GM12878 (cell line): ENCODE measurements around the gene CRYL1.

Experiments
- GABPA ChIP-seq: IDR thresholded peaks from 2 replicates; pipeline ENCODE4 v1.6.1; 2014; ENCODE audit warnings: antibody characterized with exemption, low read depth, mild to moderate bottlenecking, inconsistent platforms
- JUNB ChIP-seq: IDR thresholded peaks from 2 replicates; pipeline ENCODE4 v1.6.1; 2016; ENCODE audit warnings: antibody characterized with exemption, mild to moderate bottlenecking
- KAT2A ChIP-seq: conservative IDR thresholded peaks from 2 replicates; pipeline ENCODE4 v1.6.1; 2011; ENCODE audit warnings: low read depth, low read length; ENCODE audit not compliant: control insufficient read depth
- POLR2A ChIP-seq: IDR thresholded peaks from 2 replicates; pipeline ENCODE4 v1.6.1; 2011; ENCODE audit warnings: low read depth, mild to moderate bottlenecking, low read length
- RCOR1 ChIP-seq: conservative IDR thresholded peaks from 2 replicates; pipeline ENCODE4 v1.6.1; 2012; ENCODE audit warnings: low read depth, low read length, improper control_type of control experiment
- SIN3A ChIP-seq: IDR thresholded peaks from 2 replicates; pipeline ENCODE4 v1.6.1; 2012; ENCODE audit warnings: low read depth, low read length, improper control_type of control experiment
- STAT1 ChIP-seq: fragments of 450-650 bp; conservative IDR thresholded peaks from 2 replicates; pipeline ENCODE4 v1.6.1; 2014; ENCODE audit warnings: antibody characterized with exemption, mild to moderate bottlenecking
- TCF7 ChIP-seq: IDR thresholded peaks from 2 replicates; pipeline ENCODE4 v1.6.1; 2014; ENCODE audit warnings: antibody characterized with exemption, borderline replicate concordance
- ZZZ3 ChIP-seq: IDR thresholded peaks from 2 replicates; pipeline ENCODE4 v1.6.1; 2011; ENCODE audit warnings: low read depth; ENCODE audit not compliant: control insufficient read depth, insufficient read length
- TF ChIP-seq, protein P1 (sequence below): IDR thresholded peaks from 2 replicates; pipeline ENCODE4 v1.6.1; 2012; ENCODE audit warnings: mild to moderate bottlenecking, low read depth, low read length
- TF ChIP-seq, protein P2 (sequence below): IDR thresholded peaks from 2 replicates; pipeline ENCODE4 v1.6.1; 2011; ENCODE audit warnings: mild to moderate bottlenecking, low read depth, low read length, moderate library complexity; ENCODE audit not compliant: insufficient replicate concordance
- TF ChIP-seq, protein P3 (sequence below): fragments of 450-650 bp; IDR thresholded peaks from 2 replicates; pipeline ENCODE4 v1.6.1; 2018; ENCODE audit warnings: mild to moderate bottlenecking, low read depth, moderate library complexity; ENCODE audit not compliant: partially characterized antibody
- TF ChIP-seq, protein P4 (sequence below), 3 experiments: IDR thresholded peaks in 2 of 3; conservative IDR thresholded peaks in 1 of 3; 2 replicates each; pipeline ENCODE4 v1.5.1; 2011; ENCODE audit warnings: low read depth in 3 of 3, low read length in 3 of 3, mild to moderate bottlenecking in 3 of 3, control low read depth in 2 of 3, moderate library complexity in 2 of 3, inconsistent platforms in 1 of 3, mixed read lengths in 1 of 3; ENCODE audit not compliant: control insufficient read depth in 2 of 3, insufficient read depth in 1 of 3; ENCODE audit errors: extremely low read depth in 1 of 3
- TF ChIP-seq, protein P5 (sequence below): IDR thresholded peaks from 2 replicates; pipeline ENCODE4 v1.6.1; 2011; ENCODE audit warnings: low read depth, mild to moderate bottlenecking, low read length, moderate library complexity, borderline replicate concordance; ENCODE audit errors: extremely low read depth

DNA sequence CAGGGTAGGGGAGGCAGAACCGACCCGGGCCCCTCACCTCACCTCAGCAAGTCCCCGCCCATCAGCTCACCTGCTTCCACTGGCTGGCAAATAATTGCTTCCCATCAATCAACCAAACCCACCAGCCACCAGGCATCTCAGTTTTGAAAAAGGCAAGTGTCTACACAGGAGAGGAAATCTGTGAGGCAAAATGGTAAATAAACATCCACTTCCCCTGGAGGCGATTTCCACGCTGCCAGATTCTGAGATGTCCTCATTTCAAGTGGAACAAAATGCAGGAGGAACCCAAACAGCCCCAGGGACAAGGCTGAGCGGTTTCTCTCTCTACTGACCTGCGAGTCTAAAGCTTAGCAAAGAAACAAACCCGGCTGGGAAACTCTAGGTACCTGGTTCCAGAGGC is 117.5 kb downstream of the CRYL1 start:
- TF ChIP-seq ZZZ3 (no peak), KAT2A (no peak), SIN3A (no peak), POLR2A (no peak), RCOR1 (no peak), TCF7 (no peak), STAT1 (no peak), JUNB (no peak), GABPA (no peak)
- TF ChIP-seq, protein P1, sequence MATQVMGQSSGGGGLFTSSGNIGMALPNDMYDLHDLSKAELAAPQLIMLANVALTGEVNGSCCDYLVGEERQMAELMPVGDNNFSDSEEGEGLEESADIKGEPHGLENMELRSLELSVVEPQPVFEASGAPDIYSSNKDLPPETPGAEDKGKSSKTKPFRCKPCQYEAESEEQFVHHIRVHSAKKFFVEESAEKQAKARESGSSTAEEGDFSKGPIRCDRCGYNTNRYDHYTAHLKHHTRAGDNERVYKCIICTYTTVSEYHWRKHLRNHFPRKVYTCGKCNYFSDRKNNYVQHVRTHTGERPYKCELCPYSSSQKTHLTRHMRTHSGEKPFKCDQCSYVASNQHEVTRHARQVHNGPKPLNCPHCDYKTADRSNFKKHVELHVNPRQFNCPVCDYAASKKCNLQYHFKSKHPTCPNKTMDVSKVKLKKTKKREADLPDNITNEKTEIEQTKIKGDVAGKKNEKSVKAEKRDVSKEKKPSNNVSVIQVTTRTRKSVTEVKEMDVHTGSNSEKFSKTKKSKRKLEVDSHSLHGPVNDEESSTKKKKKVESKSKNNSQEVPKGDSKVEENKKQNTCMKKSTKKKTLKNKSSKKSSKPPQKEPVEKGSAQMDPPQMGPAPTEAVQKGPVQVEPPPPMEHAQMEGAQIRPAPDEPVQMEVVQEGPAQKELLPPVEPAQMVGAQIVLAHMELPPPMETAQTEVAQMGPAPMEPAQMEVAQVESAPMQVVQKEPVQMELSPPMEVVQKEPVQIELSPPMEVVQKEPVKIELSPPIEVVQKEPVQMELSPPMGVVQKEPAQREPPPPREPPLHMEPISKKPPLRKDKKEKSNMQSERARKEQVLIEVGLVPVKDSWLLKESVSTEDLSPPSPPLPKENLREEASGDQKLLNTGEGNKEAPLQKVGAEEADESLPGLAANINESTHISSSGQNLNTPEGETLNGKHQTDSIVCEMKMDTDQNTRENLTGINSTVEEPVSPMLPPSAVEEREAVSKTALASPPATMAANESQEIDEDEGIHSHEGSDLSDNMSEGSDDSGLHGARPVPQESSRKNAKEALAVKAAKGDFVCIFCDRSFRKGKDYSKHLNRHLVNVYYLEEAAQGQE, result no peak
- TF ChIP-seq, protein P2, sequence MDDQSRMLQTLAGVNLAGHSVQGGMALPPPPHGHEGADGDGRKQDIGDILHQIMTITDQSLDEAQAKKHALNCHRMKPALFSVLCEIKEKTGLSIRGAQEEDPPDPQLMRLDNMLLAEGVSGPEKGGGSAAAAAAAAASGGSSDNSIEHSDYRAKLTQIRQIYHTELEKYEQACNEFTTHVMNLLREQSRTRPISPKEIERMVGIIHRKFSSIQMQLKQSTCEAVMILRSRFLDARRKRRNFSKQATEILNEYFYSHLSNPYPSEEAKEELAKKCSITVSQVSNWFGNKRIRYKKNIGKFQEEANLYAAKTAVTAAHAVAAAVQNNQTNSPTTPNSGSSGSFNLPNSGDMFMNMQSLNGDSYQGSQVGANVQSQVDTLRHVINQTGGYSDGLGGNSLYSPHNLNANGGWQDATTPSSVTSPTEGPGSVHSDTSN, result no peak
- TF ChIP-seq, protein P3, sequence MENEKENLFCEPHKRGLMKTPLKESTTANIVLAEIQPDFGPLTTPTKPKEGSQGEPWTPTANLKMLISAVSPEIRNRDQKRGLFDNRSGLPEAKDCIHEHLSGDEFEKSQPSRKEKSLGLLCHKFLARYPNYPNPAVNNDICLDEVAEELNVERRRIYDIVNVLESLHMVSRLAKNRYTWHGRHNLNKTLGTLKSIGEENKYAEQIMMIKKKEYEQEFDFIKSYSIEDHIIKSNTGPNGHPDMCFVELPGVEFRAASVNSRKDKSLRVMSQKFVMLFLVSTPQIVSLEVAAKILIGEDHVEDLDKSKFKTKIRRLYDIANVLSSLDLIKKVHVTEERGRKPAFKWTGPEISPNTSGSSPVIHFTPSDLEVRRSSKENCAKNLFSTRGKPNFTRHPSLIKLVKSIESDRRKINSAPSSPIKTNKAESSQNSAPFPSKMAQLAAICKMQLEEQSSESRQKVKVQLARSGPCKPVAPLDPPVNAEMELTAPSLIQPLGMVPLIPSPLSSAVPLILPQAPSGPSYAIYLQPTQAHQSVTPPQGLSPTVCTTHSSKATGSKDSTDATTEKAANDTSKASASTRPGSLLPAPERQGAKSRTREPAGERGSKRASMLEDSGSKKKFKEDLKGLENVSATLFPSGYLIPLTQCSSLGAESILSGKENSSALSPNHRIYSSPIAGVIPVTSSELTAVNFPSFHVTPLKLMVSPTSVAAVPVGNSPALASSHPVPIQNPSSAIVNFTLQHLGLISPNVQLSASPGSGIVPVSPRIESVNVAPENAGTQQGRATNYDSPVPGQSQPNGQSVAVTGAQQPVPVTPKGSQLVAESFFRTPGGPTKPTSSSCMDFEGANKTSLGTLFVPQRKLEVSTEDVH, result no peak
- TF ChIP-seq, protein P4, sequence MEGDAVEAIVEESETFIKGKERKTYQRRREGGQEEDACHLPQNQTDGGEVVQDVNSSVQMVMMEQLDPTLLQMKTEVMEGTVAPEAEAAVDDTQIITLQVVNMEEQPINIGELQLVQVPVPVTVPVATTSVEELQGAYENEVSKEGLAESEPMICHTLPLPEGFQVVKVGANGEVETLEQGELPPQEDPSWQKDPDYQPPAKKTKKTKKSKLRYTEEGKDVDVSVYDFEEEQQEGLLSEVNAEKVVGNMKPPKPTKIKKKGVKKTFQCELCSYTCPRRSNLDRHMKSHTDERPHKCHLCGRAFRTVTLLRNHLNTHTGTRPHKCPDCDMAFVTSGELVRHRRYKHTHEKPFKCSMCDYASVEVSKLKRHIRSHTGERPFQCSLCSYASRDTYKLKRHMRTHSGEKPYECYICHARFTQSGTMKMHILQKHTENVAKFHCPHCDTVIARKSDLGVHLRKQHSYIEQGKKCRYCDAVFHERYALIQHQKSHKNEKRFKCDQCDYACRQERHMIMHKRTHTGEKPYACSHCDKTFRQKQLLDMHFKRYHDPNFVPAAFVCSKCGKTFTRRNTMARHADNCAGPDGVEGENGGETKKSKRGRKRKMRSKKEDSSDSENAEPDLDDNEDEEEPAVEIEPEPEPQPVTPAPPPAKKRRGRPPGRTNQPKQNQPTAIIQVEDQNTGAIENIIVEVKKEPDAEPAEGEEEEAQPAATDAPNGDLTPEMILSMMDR (IDR thresholded peaks at IDR 0.05 in 2 of 3, conservative IDR thresholded peaks at IDR 0.05 in 1 of 3; ENCODE audit: control insufficient read depth in 2 of 3, extremely low read depth in 1 of 3, insufficient read depth in 1 of 3, low read depth in 3 of 3, low read length in 3 of 3), result no peak
- TF ChIP-seq, protein P5, sequence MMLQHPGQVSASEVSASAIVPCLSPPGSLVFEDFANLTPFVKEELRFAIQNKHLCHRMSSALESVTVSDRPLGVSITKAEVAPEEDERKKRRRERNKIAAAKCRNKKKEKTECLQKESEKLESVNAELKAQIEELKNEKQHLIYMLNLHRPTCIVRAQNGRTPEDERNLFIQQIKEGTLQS, result no peak
